HG03378 (cell line): ENCODE measurements around the gene OMD.

Experiments used
- ATAC-seq: cut with Tn5 transposase; IDR thresholded peaks from one replicate; pipeline ENCODE4 v1.9.1; 2021; ENCODE audit warnings: mild to moderate bottlenecking, moderate library complexity; ENCODE audit not compliant: unreplicated experiment

The OMD gene

DNA sequence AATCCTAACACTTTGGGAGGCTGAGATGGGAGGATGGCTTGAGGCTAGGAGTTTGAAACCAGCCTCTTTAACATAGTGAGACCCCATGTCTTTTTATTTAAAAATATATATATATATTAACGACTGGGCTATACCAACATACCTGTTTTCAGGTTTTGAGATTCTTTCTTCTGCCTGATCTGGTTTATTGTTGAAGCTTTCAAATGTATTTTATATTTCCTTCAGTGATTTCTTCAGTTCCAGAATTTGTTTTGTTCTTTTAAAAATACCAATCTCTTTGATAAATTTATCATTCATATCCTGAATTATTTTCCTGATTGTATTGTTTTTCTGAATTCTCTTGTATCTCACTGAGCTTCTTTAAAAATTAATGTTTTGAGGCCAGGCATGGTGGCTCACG lies 51.1 kb downstream of the OMD start:
- ATAC-seq = no peak

DNA sequence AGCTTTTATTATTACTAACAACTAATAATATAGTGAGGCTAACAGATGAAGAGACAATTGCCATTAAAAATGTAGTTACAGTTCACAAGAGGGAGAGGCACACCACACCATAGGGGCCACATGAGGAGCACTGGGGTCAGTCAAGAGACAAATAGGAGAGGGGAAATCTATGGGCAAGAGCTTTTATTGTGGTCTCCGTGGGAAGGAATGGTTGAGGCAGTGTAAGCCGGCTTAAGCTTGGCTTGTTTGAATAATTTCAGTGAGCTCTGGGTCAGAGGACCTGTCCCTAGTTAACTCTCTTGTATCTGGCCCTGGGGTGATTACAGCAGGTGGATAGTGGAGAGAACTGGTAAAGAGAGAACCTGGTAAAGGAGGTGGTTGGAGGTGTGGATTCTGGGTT lies 55.2 kb downstream of the OMD start:
- ATAC-seq = no peak
